Endothelial cell of umbilical vein (primary cell): ENCODE measurements around the gene PIK3CB. TPM values are rescaled to one million over a fixed set of nuclear protein-coding genes. Genes with fewer than 3 reads are reported as not detected.

Source experiments
- BruUV-seq: library from RNA; stranded (reverse); fragments of 400-500 nt; replicated peaks from 2 replicates; lab custom pipeline; 2021; lab: Mats Ljungman, UMichigan
- CTCF ChIA-PET: fragments of 300-600, 350-600 bp; sonication (Branson Sonifier 250); formaldehyde crosslinking; loops from one replicate; lab custom pipeline; 2021; ENCODE audit warnings: antibody characterized with exemption, inconsistent platforms; lab: Charles Lee
- POLR2A ChIA-PET: fragments of 300-600, 350-600 bp; sonication (Branson Sonifier 250); formaldehyde crosslinking; loops from one replicate; lab custom pipeline; 2021; ENCODE audit warnings: antibody characterized with exemption, inconsistent platforms; lab: Charles Lee
- DNase-seq: peaks from one replicate; pipeline ENCODE4 v3.0.0-alpha.2; 2011; ENCODE audit warnings: low read depth, low spot score
- FAIRE-seq: peaks from 2 replicates; lab custom pipeline; 2011; peaks lifted over from hg19 to GRCh38; lab: Jason Lieb, UNC
- H2AFZ ChIP-seq: 2 replicates; pipeline ENCODE4 v1.6.0; 2012; ENCODE audit warnings: low read depth, low read length, control low read depth, inconsistent platforms
- H3K27ac ChIP-seq: 2 replicates; pipeline ENCODE4 v1.5.1; 2011; ENCODE audit warnings: low read depth, mild to moderate bottlenecking, control low read depth, low read length, moderate library complexity; ENCODE audit not compliant: insufficient read depth
- H3K27me3 ChIP-seq, 2 experiments: 2 replicates each; pipeline versions ENCODE4 v1.6.0 to v1.6.1; 2011; ENCODE audit warnings: low read length in 2 of 2, mixed read lengths in 1 of 2; ENCODE audit not compliant: control insufficient read depth in 2 of 2, insufficient read depth in 2 of 2
- H3K36me3 ChIP-seq, 2 experiments: 2 replicates in 1 of 2; 3 replicates in 1 of 2; pipeline ENCODE4 v1.5.1; 2011; ENCODE audit warnings: low read length in 2 of 2, mild to moderate bottlenecking in 1 of 2, moderate library complexity in 1 of 2; ENCODE audit not compliant: control insufficient read depth in 2 of 2, insufficient read depth in 2 of 2; ENCODE audit errors: extremely low read depth in 1 of 2
- H3K4me1 ChIP-seq: 3 replicates; pipeline ENCODE4 v1.5.1; 2011; ENCODE audit warnings: mild to moderate bottlenecking, low read length; ENCODE audit not compliant: control insufficient read depth, insufficient read depth; ENCODE audit errors: extremely low read depth
- H3K4me2 ChIP-seq: 2 replicates; pipeline ENCODE4 v1.6.1; 2011; ENCODE audit warnings: low read length, control low read depth, mixed read lengths; ENCODE audit not compliant: insufficient read depth
- H3K4me3 ChIP-seq, 3 experiments: fragments of 200-600 bp in 1 of 3; sonication (generic), shearing (Covaris generic) in 1 of 3; replicated peaks in 1 of 3; 2 replicates each; pipeline ENCODE4 v1.5.1; 2011 to 2016; ENCODE audit warnings: control low read depth in 3 of 3, low read length in 3 of 3, mild to moderate bottlenecking in 2 of 3, inconsistent platforms in 1 of 3, low read depth in 1 of 3, moderate library complexity in 1 of 3; ENCODE audit not compliant: insufficient read depth in 1 of 3
- H3K79me2 ChIP-seq: 2 replicates; pipeline ENCODE4 v1.6.0; 2012; ENCODE audit warnings: low read length, inconsistent platforms; ENCODE audit not compliant: control insufficient read depth, insufficient read depth
- H3K9ac ChIP-seq: replicated peaks from 2 replicates; pipeline ENCODE3; 2011; ENCODE audit warnings: low read length, control low read depth; ENCODE audit not compliant: insufficient read depth; ENCODE audit errors: extremely low read depth
- H3K9me1 ChIP-seq: replicated peaks from 3 replicates; pipeline ENCODE4 v1.6.0; 2011; ENCODE audit warnings: mild to moderate bottlenecking, low read length; ENCODE audit not compliant: control insufficient read depth, insufficient read depth; ENCODE audit errors: extremely low read depth
- H3K9me3 ChIP-seq: replicated peaks from 2 replicates; pipeline ENCODE4 v1.5.1; 2012; ENCODE audit warnings: low read length, inconsistent platforms; ENCODE audit not compliant: control insufficient read depth, insufficient read depth
- H4K20me1 ChIP-seq: replicated peaks from 2 replicates; pipeline ENCODE3; 2011; ENCODE audit warnings: mild to moderate bottlenecking, low read length; ENCODE audit not compliant: control insufficient read depth, insufficient read depth; ENCODE audit errors: extremely low read depth
- FOS ChIP-seq: IDR thresholded peaks from 2 replicates; pipeline ENCODE4 v1.6.1; 2011; ENCODE audit warnings: mild to moderate bottlenecking, low read length, moderate library complexity, borderline replicate concordance; ENCODE audit not compliant: insufficient read depth
- JUN ChIP-seq: IDR thresholded peaks from 2 replicates; pipeline ENCODE4 v1.6.1; 2011; ENCODE audit warnings: borderline replicate concordance, low read depth; ENCODE audit not compliant: insufficient read length, insufficient read depth
- MYC ChIP-seq: IDR thresholded peaks from one replicate; pipeline ENCODE4 v1.6.1; 2011; ENCODE audit warnings: mild to moderate bottlenecking, low read depth, low read length
- POLR2AphosphoS5 ChIP-seq: IDR thresholded peaks from 2 replicates; pipeline ENCODE4 v1.6.1; 2012; ENCODE audit warnings: low read depth, mild to moderate bottlenecking, control low read depth, low read length, moderate library complexity; ENCODE audit not compliant: insufficient read depth
- dilution Hi-C: fragments of 300-500 bp; cut with MboI; formaldehyde crosslinking; loops from one replicate; pipeline ENCODE4 v1.15.0; 2019; ENCODE audit warnings: low sequenced_read_pairs; ENCODE audit not compliant: extremely low pct_ligation_motif_present
- intact Hi-C: fragments of 100-400 bp; cut with micrococcal nuclease; formaldehyde crosslinking; loops from one replicate; pipeline ENCODE4 v1.10.0; 2022
- polyA plus RNA-seq, 4 experiments: library from polyadenylated mRNA; depleted of rRNA in 3 of 4; stranded (reverse) in 3 of 4; unstranded in 1 of 4; fragments of >200 nt; gene quantifications; 2 replicates each; pipeline versions ENCODE4 v1.2.1 to v1.2.3, GENCODE V29; 2011 to 2012; ENCODE audit warnings: missing spikeins in 1 of 4
- total RNA-seq: library from RNA; stranded (reverse); gene quantifications from 2 replicates; pipeline ENCODE4 v1.2.3, GENCODE V29; 2021
- TF ChIP-seq, protein P1 (sequence below): IDR thresholded peaks from 2 replicates; pipeline ENCODE4 v1.6.1; 2011; ENCODE audit not compliant: insufficient read depth, insufficient read length
- TF ChIP-seq, protein P2 (sequence below), 2 donors: IDR thresholded peaks; 1 replicate in 1 of 2; 2 replicates in 1 of 2; pipeline ENCODE4 v1.5.1; 2011; ENCODE audit warnings: low read length in 2 of 2, mild to moderate bottlenecking in 2 of 2, moderate library complexity in 2 of 2, control low read depth in 1 of 2, inconsistent platforms in 1 of 2, low read depth in 1 of 2; ENCODE audit not compliant: insufficient read depth in 1 of 2; ENCODE audit errors: extremely low read depth in 1 of 2

Gene PIK3CB
- total and polyA plus RNA-seq, 2 donors (not counting 3 experiments of a cell fraction or from before 2014, with no cell fraction given) = 9.0 to 29.8 TPM

DNA sequence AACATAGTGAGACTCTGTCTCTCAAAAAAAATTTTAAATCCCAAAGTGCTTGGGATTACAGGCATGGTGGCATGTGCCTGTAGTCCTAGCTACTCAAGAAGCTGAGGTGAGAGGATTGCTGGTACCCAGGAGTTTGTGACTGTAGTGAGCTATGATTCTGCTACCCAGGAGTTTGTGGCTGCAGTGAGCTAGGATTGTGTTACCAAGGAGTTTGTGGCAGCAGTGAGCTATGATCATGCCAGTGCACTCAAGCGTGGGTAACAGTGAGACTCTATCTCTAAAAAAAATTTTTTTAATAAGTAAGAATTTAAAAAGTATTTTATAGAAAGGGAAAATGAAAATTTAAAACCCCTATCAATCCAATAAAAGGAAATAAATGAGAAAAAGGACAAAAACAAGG, 156.6 kb downstream of the PIK3CB start:
- intact Hi-C loops = no loop called here
- no peak overlapping the region for H3K4me2 ChIP-seq
- no peak overlapping the region for H3K9ac ChIP-seq
- TF ChIP-seq, protein P1, sequence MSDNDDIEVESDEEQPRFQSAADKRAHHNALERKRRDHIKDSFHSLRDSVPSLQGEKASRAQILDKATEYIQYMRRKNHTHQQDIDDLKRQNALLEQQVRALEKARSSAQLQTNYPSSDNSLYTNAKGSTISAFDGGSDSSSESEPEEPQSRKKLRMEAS = no peak
- TF ChIP-seq POLR2AphosphoS5 (no peak), MYC (no peak)
- no peaks in the 10 kb centered on the region for H4K20me1 ChIP-seq
- H3K79me2 ChIP-seq = no peaks in the 10 kb centered on the region
- dilution Hi-C loops = no loop called here
- no peak overlapping the region for H3K4me3 ChIP-seq
- ChIA-PET CTCF (interaction anchor here (1.4 to 2.2 kb wide), 4 partner anchors 8 to 238 kb away, joined by 3 to 11 read pairs (median 4); no protein-coding TSS in a partner anchor), POLR2A (no interaction called here)
- H3K27me3 ChIP-seq = no peaks in the 10 kb centered on the region
- peaks cover 0 to 5% of the 10 kb centered on the region in 2 experiments for H3K36me3 ChIP-seq
- no peaks in the 10 kb centered on the region for H3K9me1 ChIP-seq
- no TSS peak for BruUV-seq
- DNase-seq (no peak), FAIRE-seq (no peak)
- H3K9me3 ChIP-seq = no peaks in the 10 kb centered on the region
- H3K27ac ChIP-seq = no peak overlapping the region
- H2AFZ ChIP-seq = no peak overlapping the region
- no peaks in the 10 kb centered on the region for H3K4me1 ChIP-seq

DNA sequence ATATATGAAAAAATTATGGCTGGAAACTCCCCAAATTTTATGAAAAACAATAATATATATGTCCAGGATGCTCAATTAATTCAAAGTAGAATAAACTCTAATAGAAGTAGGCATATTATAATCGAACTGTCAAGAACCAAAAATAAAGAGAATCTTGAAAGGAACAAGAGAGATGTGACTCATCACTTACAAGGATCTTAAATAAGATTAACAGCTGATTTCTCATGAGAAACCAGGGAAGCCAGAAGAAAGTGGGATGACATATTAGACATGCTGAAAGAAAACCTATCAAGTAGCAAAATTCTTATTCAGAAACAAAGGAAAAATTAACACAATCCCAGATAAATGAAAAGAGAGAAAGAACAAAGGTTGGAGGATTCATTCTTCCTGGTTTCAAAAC, 159.3 kb downstream of the PIK3CB start:
- Histone ChIP-seq H3K27me3 (no peaks in the 10 kb centered on the region), H3K9me1 (no peaks in the 10 kb centered on the region), H3K9ac (no peak overlapping the region), H2AFZ (no peak overlapping the region), H3K9me3 (no peaks in the 10 kb centered on the region), H3K4me3 (no peak overlapping the region), H3K36me3 (peaks cover 0 to 5% of the 10 kb centered on the region in 2 experiments), H3K4me1 (no peaks in the 10 kb centered on the region), H3K27ac (no peak overlapping the region), H3K79me2 (no peaks in the 10 kb centered on the region), H4K20me1 (no peaks in the 10 kb centered on the region), H3K4me2 (no peak overlapping the region)
- dilution Hi-C loops (no loop called here), intact Hi-C loops (no loop called here)
- POLR2A ChIA-PET = no interaction called here
- FAIRE-seq (peak; percentile 18), DNase-seq (no peak)
- CTCF ChIA-PET = no interaction called here
- TF ChIP-seq, protein P2, sequence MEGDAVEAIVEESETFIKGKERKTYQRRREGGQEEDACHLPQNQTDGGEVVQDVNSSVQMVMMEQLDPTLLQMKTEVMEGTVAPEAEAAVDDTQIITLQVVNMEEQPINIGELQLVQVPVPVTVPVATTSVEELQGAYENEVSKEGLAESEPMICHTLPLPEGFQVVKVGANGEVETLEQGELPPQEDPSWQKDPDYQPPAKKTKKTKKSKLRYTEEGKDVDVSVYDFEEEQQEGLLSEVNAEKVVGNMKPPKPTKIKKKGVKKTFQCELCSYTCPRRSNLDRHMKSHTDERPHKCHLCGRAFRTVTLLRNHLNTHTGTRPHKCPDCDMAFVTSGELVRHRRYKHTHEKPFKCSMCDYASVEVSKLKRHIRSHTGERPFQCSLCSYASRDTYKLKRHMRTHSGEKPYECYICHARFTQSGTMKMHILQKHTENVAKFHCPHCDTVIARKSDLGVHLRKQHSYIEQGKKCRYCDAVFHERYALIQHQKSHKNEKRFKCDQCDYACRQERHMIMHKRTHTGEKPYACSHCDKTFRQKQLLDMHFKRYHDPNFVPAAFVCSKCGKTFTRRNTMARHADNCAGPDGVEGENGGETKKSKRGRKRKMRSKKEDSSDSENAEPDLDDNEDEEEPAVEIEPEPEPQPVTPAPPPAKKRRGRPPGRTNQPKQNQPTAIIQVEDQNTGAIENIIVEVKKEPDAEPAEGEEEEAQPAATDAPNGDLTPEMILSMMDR (IDR thresholded peaks at IDR 0.05; ENCODE audit: extremely low read depth in 1 of 2, insufficient read depth in 1 of 2, low read depth in 1 of 2, low read length in 2 of 2) = no peak
- peak; percentile 41 for TF ChIP-seq FOS
- TF ChIP-seq, protein P1 = no peak
- TF ChIP-seq JUN = peak; percentile 21
- no TSS peak for BruUV-seq
